Measurements from ENCODE around the gene MFN2.
A peak's percentile ranks its signal among the peaks of the same experiment; 100 is the strongest.
"Not testable (repeated sequence)": the region's sequence is repeated elsewhere in the genome, so short reads cannot be mapped to it uniquely, and the experiment has no call there.

MFN2 gene

GRCh38 chr1:12031039-12031980 is 51.1 kb downstream of the MFN2 start:
- Histone ChIP-seq H3K27ac (ENCODE audit: low read depth, low read length, poor library complexity, severe bottlenecking) (no peak overlapping the region), H3K9ac (ENCODE audit: low read length) (no peak overlapping the region), H3F3A (ENCODE audit: insufficient read depth, low read length) (no peaks in the 10 kb centered on the region), H3K36me3 (ENCODE audit: insufficient read depth, low read length) (peaks cover 28% of the 10 kb centered on the region), H3K4me2 (ENCODE audit: low read length) (no peak overlapping the region), H3K4me3 (ENCODE audit: low read depth, low read length, poor library complexity, severe bottlenecking) (no peak overlapping the region), H2AFZ (ENCODE audit: low read length) (no peak overlapping the region), H3K27me3 (ENCODE audit: insufficient read depth, low read length) (no peaks in the 10 kb centered on the region), H3K9me2 (ENCODE audit: low read depth, low read length) (no peaks in the 10 kb centered on the region), H3K79me2 (ENCODE audit: insufficient read depth, low read length) (no peaks in the 10 kb centered on the region), H3K9me3 (ENCODE audit: low read length) (no peaks in the 10 kb centered on the region), H4K20me1 (ENCODE audit: insufficient read depth, low read length) (no peaks in the 10 kb centered on the region), H3K4me1 (ENCODE audit: insufficient read depth, low read length, severe bottlenecking) (no peaks in the 10 kb centered on the region)
- TF ChIP-seq EZH2 (IDR thresholded peaks at IDR 0.05; ENCODE audit: borderline replicate concordance, low read length): no peak
- peak; percentile 70 for TF ChIP-seq CTCF (IDR thresholded peaks at IDR 0.05; ENCODE audit: low read length)

GRCh38 chr1:12032161-12032621 is 51.9 kb downstream of the MFN2 start:
- TF ChIP-seq CTCF (IDR thresholded peaks at IDR 0.05; ENCODE audit: low read length) (no peak), EZH2 (IDR thresholded peaks at IDR 0.05; ENCODE audit: borderline replicate concordance, low read length) (no peak)
- no peaks in the 10 kb centered on the region for H3F3A ChIP-seq (ENCODE audit: insufficient read depth, low read length)
- peaks cover 24% of the 10 kb centered on the region for H3K36me3 ChIP-seq (ENCODE audit: insufficient read depth, low read length)
- no peaks in the 10 kb centered on the region for H3K79me2 ChIP-seq (ENCODE audit: insufficient read depth, low read length)
- H3K4me2 ChIP-seq (ENCODE audit: low read length): no peak overlapping the region
- H4K20me1 ChIP-seq (ENCODE audit: insufficient read depth, low read length): no peaks in the 10 kb centered on the region
- no peak overlapping the region for H2AFZ ChIP-seq (ENCODE audit: low read length)
- H3K4me3 ChIP-seq (ENCODE audit: low read depth, low read length, poor library complexity, severe bottlenecking): no peak overlapping the region
- H3K9ac ChIP-seq (ENCODE audit: low read length): no peak overlapping the region
- H3K9me3 ChIP-seq (ENCODE audit: low read length): no peaks in the 10 kb centered on the region
- no peaks in the 10 kb centered on the region for H3K4me1 ChIP-seq (ENCODE audit: insufficient read depth, low read length, severe bottlenecking)
- H3K27me3 ChIP-seq (ENCODE audit: insufficient read depth, low read length): no peaks in the 10 kb centered on the region
- no peak overlapping the region for H3K27ac ChIP-seq (ENCODE audit: low read depth, low read length, poor library complexity, severe bottlenecking)
- no peaks in the 10 kb centered on the region for H3K9me2 ChIP-seq (ENCODE audit: low read depth, low read length)

GRCh38 chr1:12033441-12033840 is 53.2 kb downstream of the MFN2 start:
- not testable (repeated sequence) for H3K4me2 ChIP-seq (ENCODE audit: low read length)

More at GRCh38 chr1:12033441-12033840, 53.2 kb downstream of the MFN2 start:
- not testable (repeated sequence) for H3K9ac ChIP-seq (ENCODE audit: low read length); H2AFZ ChIP-seq (ENCODE audit: low read length); H3K9me2 ChIP-seq (ENCODE audit: low read depth, low read length); H3K27ac ChIP-seq (ENCODE audit: low read depth, low read length, poor library complexity, severe bottlenecking); H3K9me3 ChIP-seq (ENCODE audit: low read length); H4K20me1 ChIP-seq (ENCODE audit: insufficient read depth, low read length); H3K4me1 ChIP-seq (ENCODE audit: insufficient read depth, low read length, severe bottlenecking); H3K79me2 ChIP-seq (ENCODE audit: insufficient read depth, low read length); H3K4me3 ChIP-seq (ENCODE audit: low read depth, low read length, poor library complexity, severe bottlenecking); H3F3A ChIP-seq (ENCODE audit: insufficient read depth, low read length); H3K27me3 ChIP-seq (ENCODE audit: insufficient read depth, low read length)
- peaks cover 24% of the 10 kb centered on the region for H3K36me3 ChIP-seq (ENCODE audit: insufficient read depth, low read length)

Measured in OCI-LY1 (cell line).